HepG2 (cell line): ENCODE results near the gene RNF114. TPM values are rescaled to one million over a fixed set of nuclear protein-coding genes. Genes with fewer than 3 reads are reported as not detected.

Experiments
- ATM ChIP-seq: fragments of 450-650 bp; IDR thresholded peaks from 2 replicates; pipeline ENCODE4 v1.7.1; 2017; ENCODE audit warnings: mild to moderate bottlenecking, borderline replicate concordance
- EEA1 ChIP-seq: sonication (generic); formaldehyde crosslinking; IDR thresholded peaks from 2 replicates; pipeline ENCODE4 v1.5.1; 2020; ENCODE audit warnings: mild to moderate bottlenecking, missing genetic modification reagents, borderline replicate concordance
- GABPB1 ChIP-seq: IDR thresholded peaks from 2 replicates; pipeline ENCODE4 v1.6.1; 2016; ENCODE audit warnings: mild to moderate bottlenecking, missing genetic modification reagents, moderate library complexity, missing compliant biosample characterization
- IKZF4 ChIP-seq: sonication (generic); formaldehyde crosslinking; IDR thresholded peaks from 2 replicates; pipeline ENCODE4 v1.5.1; 2020; ENCODE audit warnings: borderline replicate concordance, mild to moderate bottlenecking, low read depth, missing genetic modification reagents; ENCODE audit errors: not compliant biosample characterization
- KAT8 ChIP-seq: IDR thresholded peaks from 2 replicates; pipeline ENCODE4 v1.6.1; 2016; ENCODE audit warnings: missing genetic modification reagents, missing compliant biosample characterization
- MYC ChIP-seq: sonication (generic); formaldehyde crosslinking; IDR thresholded peaks from 2 replicates; pipeline ENCODE4 v1.9.0; 2021; ENCODE audit warnings: missing genetic modification reagents, borderline replicate concordance
- NR2C2 ChIP-seq: sonication (generic); formaldehyde crosslinking; IDR thresholded peaks from 2 replicates; pipeline ENCODE4 v1.4.0; 2020; ENCODE audit warnings: missing genetic modification reagents, mild to moderate bottlenecking, moderate library complexity, borderline replicate concordance
- NRL ChIP-seq: sonication (generic); formaldehyde crosslinking; IDR thresholded peaks from 2 replicates; pipeline ENCODE4 v1.5.0; 2020; ENCODE audit warnings: missing genetic modification reagents, mild to moderate bottlenecking, moderate library complexity, borderline replicate concordance
- REST ChIP-seq, 2 experiments: IDR thresholded peaks; 2 replicates each; pipeline ENCODE4 v1.6.1; 2011 to 2012; ENCODE audit warnings: low read length in 2 of 2, borderline replicate concordance in 1 of 2, low read depth in 1 of 2, mild to moderate bottlenecking in 1 of 2, moderate library complexity in 1 of 2
- YY1 ChIP-seq: IDR thresholded peaks from 2 replicates; pipeline ENCODE4 v1.6.1; 2011; ENCODE audit warnings: low read length, low read depth, moderate library complexity, mild to moderate bottlenecking; ENCODE audit not compliant: insufficient read depth, insufficient replicate concordance
- ZBTB14 ChIP-seq: sonication (generic); formaldehyde crosslinking; IDR thresholded peaks from 2 replicates; pipeline ENCODE4 v1.4.0; 2020; ENCODE audit warnings: missing genetic modification reagents
- ZNF143 ChIP-seq: sonication (generic); formaldehyde crosslinking; IDR thresholded peaks from 2 replicates; pipeline ENCODE4 v1.4.0; 2020; ENCODE audit warnings: missing genetic modification reagents
- ZNF160 ChIP-seq: sonication (generic); formaldehyde crosslinking; IDR thresholded peaks from 2 replicates; pipeline ENCODE4 v1.8.0; 2022; ENCODE audit warnings: mild to moderate bottlenecking, inconsistent platforms, missing genetic modification reagents
- ZNF20 ChIP-seq: sonication (generic); formaldehyde crosslinking; IDR thresholded peaks from 2 replicates; pipeline ENCODE4 v1.4.0; 2020; ENCODE audit warnings: mild to moderate bottlenecking, moderate library complexity, missing genetic modification reagents
- ZNF619 ChIP-seq: sonication (generic); formaldehyde crosslinking; IDR thresholded peaks from 2 replicates; pipeline ENCODE4 v1.4.0; 2020; ENCODE audit warnings: mild to moderate bottlenecking, missing genetic modification reagents
- ZNF652 ChIP-seq: IDR thresholded peaks from 2 replicates; pipeline ENCODE4 v1.6.1; 2016; ENCODE audit warnings: low read depth, borderline replicate concordance
- ZNF749 ChIP-seq: sonication (generic); formaldehyde crosslinking; IDR thresholded peaks from 2 replicates; pipeline ENCODE4 v1.8.0; 2022; ENCODE audit warnings: mild to moderate bottlenecking, missing genetic modification reagents, moderate library complexity, borderline replicate concordance
- ZNF770 ChIP-seq: sonication (generic); formaldehyde crosslinking; IDR thresholded peaks from 2 replicates; pipeline ENCODE4 v1.5.0; 2020; ENCODE audit warnings: mild to moderate bottlenecking, missing genetic modification reagents
- ZNF784 ChIP-seq: sonication (generic); formaldehyde crosslinking; IDR thresholded peaks from 2 replicates; pipeline ENCODE4 v1.5.1; 2020; ENCODE audit warnings: missing genetic modification reagents, mild to moderate bottlenecking, borderline replicate concordance
- ZNF850 ChIP-seq: sonication (generic); formaldehyde crosslinking; conservative IDR thresholded peaks from 2 replicates; pipeline ENCODE4 v1.9.0; 2021; ENCODE audit warnings: mild to moderate bottlenecking, missing genetic modification reagents
- polyA plus RNA-seq, 8 experiments: library from polyadenylated mRNA; depleted of rRNA in 3 of 8; stranded (reverse) in 7 of 8; unstranded in 1 of 8; fragments of >200 nt; fragmentation: Illumina TruSeq in 4 of 8; extraction: Trizol in 4 of 8; gene quantifications; 2 replicates each; pipeline versions ENCODE4 v1.2.1 to v1.2.3, GENCODE V29; 2011 to 2016; ENCODE audit warnings: low read depth in 4 of 8, missing spikeins in 1 of 8, mixed read lengths in 1 of 8; ENCODE audit not compliant: insufficient read depth in 1 of 8
- total RNA-seq, 5 experiments: library from RNA; depleted of rRNA; stranded (reverse); fragments of >200 nt; fragmentation: Illumina TruSeq; extraction: Trizol; gene quantifications; 2 replicates each; pipeline ENCODE4 v1.2.3, GENCODE V29; 2016; ENCODE audit warnings: low read depth in 1 of 5

The RNF114 gene
- total and polyA plus RNA-seq, 2 of the 13 experiments (the other 11 are each of a cell fraction or from before 2014, with no cell fraction given): 119 to 126 TPM

GRCh38 chr20:49936153-49937026, at the start of gene RNF114 (continued):
- TF ChIP-seq EEA1 (CRISPR knock-in tag) (no peak; the same call in 1 of the 2 replicates), GABPB1 (CRISPR knock-in tag) (peak; percentile 79), ZNF20 (CRISPR knock-in tag) (no peak; the same call in 1 of the 2 replicates), NRL (CRISPR knock-in tag) (peak; percentile 84), ZNF850 (CRISPR knock-in tag) (0 out of 2 replicates have a peak, but pooled peaks have one; percentile 37), YY1 (peak; percentile 99), ZNF770 (CRISPR knock-in tag) (peak; percentile 80; the same call in 1 of the 2 replicates), ZNF619 (CRISPR knock-in tag) (peak; percentile 79; the same call in 1 of the 2 replicates), ZNF749 (no peak; the same call in 1 of the 2 replicates), ZNF652 (CRISPR knock-in tag) (no peak), IKZF4 (CRISPR knock-in tag) (peak; percentile 88), ATM (no peak), ZBTB14 (CRISPR knock-in tag) (no peak), ZNF160 (0 out of 2 replicates have a peak, but pooled peaks have one; percentile 69), NR2C2 (peak; percentile 70), KAT8 (CRISPR knock-in tag) (peak; percentile 92), REST (IDR thresholded peaks at IDR 0.05; ENCODE audit: borderline replicate concordance in 1 of 2, low read depth in 1 of 2, low read length in 2 of 2) (peak in 1 of 2 experiments; percentile 42; a peak in 1 of 4 replicates), MYC (CRISPR knock-in tag) (peak; percentile 85), ZNF784 (CRISPR knock-in tag) (0 out of 2 replicates have a peak, but pooled peaks have one; percentile 10), ZNF143 (CRISPR knock-in tag) (peak; percentile 11; the same call in 1 of the 2 replicates)
